ENCODE results near the gene SUV39H1.

- TF ChIP-seq POLR2A (IDR thresholded peaks at IDR 0.05; ENCODE audit: control extremely low read depth in 1 of 2, low read depth in 2 of 2, low read length in 2 of 2) (no peak), CTCF (IDR thresholded peaks at IDR 0.05; ENCODE audit: control extremely low read depth in 1 of 3, insufficient read depth in 1 of 3, low read depth in 1 of 3, low read length in 3 of 3) (no peak), RXRA (IDR thresholded peaks at IDR 0.05; ENCODE audit: insufficient read depth, low read depth, low read length) (no peak), RNF2 (IDR thresholded peaks at IDR 0.05; ENCODE audit: borderline replicate concordance, low read depth, low read length, missing control alignments, poor library complexity, severe bottlenecking) (no peak), TAF1 (IDR thresholded peaks at IDR 0.05; ENCODE audit: low read depth, low read length) (no peak), JUN (IDR thresholded peaks at IDR 0.05; ENCODE audit: low read depth, low read length) (no peak), ATF2 (IDR thresholded peaks at IDR 0.05; ENCODE audit: low read length) (no peak), EP300 (IDR thresholded peaks at IDR 0.05; ENCODE audit: borderline replicate concordance in 1 of 2, low read depth in 2 of 2, low read length in 2 of 2) (no peak), ZNF274 (IDR thresholded peaks at IDR 0.05; ENCODE audit: borderline replicate concordance, extremely low read depth, low read length) (no peak)
These were observed 12.4 kb upstream of the SUV39H1 start for GRCh38 chrX:48684134-48684533.
